ENCODE data around the gene AKAP11. TPM values are rescaled to one million over a fixed set of nuclear protein-coding genes. Genes with fewer than 3 reads are reported as not detected.

Gene AKAP11
- polyA plus RNA-seq, 6 donors from 2014 or later: 3.7 to 6.4 (median 5.2) TPM

GRCh38 chr13:42355491-42356183 is 83.7 kb downstream of the AKAP11 start:
- H3K9me3 Mint-ChIP-seq: peaks cover 0 to 5% (median 0%) of the 10 kb centered on the region in 7 donors
- ATAC-seq (ENCODE audit: low read depth in 2 of 2): no peak
- no peaks in the 10 kb centered on the region for H3K27me3 Mint-ChIP-seq
- peaks cover 0 to 7% (median 0%) of the 10 kb centered on the region in 3 donors for H3K4me1 Mint-ChIP-seq
- H3K36me3 Mint-ChIP-seq: peaks cover 0 to 5% of the 10 kb centered on the region in 2 donors
- H3K4me3 Mint-ChIP-seq: no peak overlapping the region
- no peak overlapping the region for H3K27ac Mint-ChIP-seq
- DNase-seq: no peak

- H3K4me3 Mint-ChIP-seq: no peak overlapping the region
- H3K36me3 Mint-ChIP-seq: peaks cover 0 to 5% of the 10 kb centered on the region in 2 donors
- H3K27ac Mint-ChIP-seq: no peak overlapping the region
- ATAC-seq (ENCODE audit: low read depth in 2 of 2) (no peak), DNase-seq (no peak)
- peaks cover 0 to 5% (median 0%) of the 10 kb centered on the region in 7 donors for H3K9me3 Mint-ChIP-seq
- no peaks in the 10 kb centered on the region for H3K27me3 Mint-ChIP-seq
- peaks cover 0 to 7% (median 0%) of the 10 kb centered on the region in 3 donors for H3K4me1 Mint-ChIP-seq
Measured at GRCh38 chr13:42356184-42356575, 84.2 kb downstream of the AKAP11 start.

GRCh38 chr13:42360046-42360574 is 88.2 kb downstream of the AKAP11 start:
- Mint-ChIP-seq H3K9me3 (peaks cover 0 to 5% (median 0%) of the 10 kb centered on the region in 7 donors), H3K4me3 (no peak overlapping the region), H3K27ac (peak overlapping the region in 2 of 6 donors; percentile 23 to 55), H3K27me3 (no peaks in the 10 kb centered on the region), H3K36me3 (peaks cover 0 to 5% of the 10 kb centered on the region in 2 donors), H3K4me1 (peaks cover 0 to under 1% (median 0%) of the 10 kb centered on the region in 3 donors)
- DNase-seq (no peak), ATAC-seq (ENCODE audit: low read depth in 2 of 2) (no peak)

DNA sequence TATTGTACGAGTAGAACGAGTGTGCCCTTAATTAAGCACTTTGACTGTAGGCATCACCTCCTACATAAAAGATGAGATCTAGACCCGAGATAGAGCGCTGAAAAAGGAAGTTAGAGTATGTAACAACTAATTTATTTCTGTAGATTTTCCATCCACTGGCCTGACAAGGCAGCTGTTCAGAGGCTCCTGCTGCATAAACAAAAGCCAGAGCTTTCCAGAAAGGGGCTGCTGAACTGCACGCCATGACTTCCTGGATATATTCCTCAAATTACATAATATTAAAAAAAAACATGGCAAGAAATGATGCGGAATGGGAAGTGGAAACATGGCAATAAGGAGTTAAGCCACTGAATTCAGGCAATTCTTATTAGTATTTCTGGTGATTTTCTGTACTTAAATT is 89.7 kb downstream of the AKAP11 start:
- no peaks in the 10 kb centered on the region for H3K9me3 Mint-ChIP-seq
- DNase-seq (no peak), ATAC-seq (ENCODE audit: low read depth in 2 of 2) (no peak)
- H3K27ac Mint-ChIP-seq: no peak overlapping the region
- H3K4me1 Mint-ChIP-seq: no peaks in the 10 kb centered on the region
- H3K36me3 Mint-ChIP-seq: no peaks in the 10 kb centered on the region
- H3K4me3 Mint-ChIP-seq: no peak overlapping the region
- no peaks in the 10 kb centered on the region for H3K27me3 Mint-ChIP-seq

GRCh38 chr13:42363941-42364612 is 92.1 kb downstream of the AKAP11 start:
- DNase-seq: no peak
- H3K27me3 Mint-ChIP-seq: no peaks in the 10 kb centered on the region

GRCh38 chr13:42364613-42365000 is 92.7 kb downstream of the AKAP11 start:
- ATAC-seq (ENCODE audit: low read depth in 2 of 2): no peak
- H3K27ac Mint-ChIP-seq: no peak overlapping the region
- H3K27me3 Mint-ChIP-seq: no peaks in the 10 kb centered on the region
- peaks cover 0 to 4% (median 4%) of the 10 kb centered on the region in 3 donors for H3K4me1 Mint-ChIP-seq
- H3K9me3 Mint-ChIP-seq: no peaks in the 10 kb centered on the region
- H3K36me3 Mint-ChIP-seq: no peaks in the 10 kb centered on the region
- no peak overlapping the region for H3K4me3 Mint-ChIP-seq
- no peak for DNase-seq

More at GRCh38 chr13:42363941-42364612, 92.1 kb downstream of the AKAP11 start:
- H3K4me1 Mint-ChIP-seq: peaks cover 0 to 4% (median 4%) of the 10 kb centered on the region in 3 donors
- no peak for ATAC-seq (ENCODE audit: low read depth in 2 of 2)
- H3K27ac Mint-ChIP-seq: no peak overlapping the region
- H3K9me3 Mint-ChIP-seq: no peaks in the 10 kb centered on the region
- H3K4me3 Mint-ChIP-seq: no peak overlapping the region
- H3K36me3 Mint-ChIP-seq: no peaks in the 10 kb centered on the region

- Mint-ChIP-seq H3K27me3 (no peaks in the 10 kb centered on the region), H3K9me3 (peaks cover 0 to 3% (median 0%) of the 10 kb centered on the region in 7 donors), H3K4me3 (no peak overlapping the region), H3K4me1 (peaks cover 0 to 8% (median 4%) of the 10 kb centered on the region in 3 donors), H3K27ac (no peak overlapping the region), H3K36me3 (no peaks in the 10 kb centered on the region)
- no peak for DNase-seq
- ATAC-seq (ENCODE audit: low read depth in 2 of 2): no peak
Measured at GRCh38 chr13:42367831-42368230, 95.9 kb downstream of the AKAP11 start.

DNA sequence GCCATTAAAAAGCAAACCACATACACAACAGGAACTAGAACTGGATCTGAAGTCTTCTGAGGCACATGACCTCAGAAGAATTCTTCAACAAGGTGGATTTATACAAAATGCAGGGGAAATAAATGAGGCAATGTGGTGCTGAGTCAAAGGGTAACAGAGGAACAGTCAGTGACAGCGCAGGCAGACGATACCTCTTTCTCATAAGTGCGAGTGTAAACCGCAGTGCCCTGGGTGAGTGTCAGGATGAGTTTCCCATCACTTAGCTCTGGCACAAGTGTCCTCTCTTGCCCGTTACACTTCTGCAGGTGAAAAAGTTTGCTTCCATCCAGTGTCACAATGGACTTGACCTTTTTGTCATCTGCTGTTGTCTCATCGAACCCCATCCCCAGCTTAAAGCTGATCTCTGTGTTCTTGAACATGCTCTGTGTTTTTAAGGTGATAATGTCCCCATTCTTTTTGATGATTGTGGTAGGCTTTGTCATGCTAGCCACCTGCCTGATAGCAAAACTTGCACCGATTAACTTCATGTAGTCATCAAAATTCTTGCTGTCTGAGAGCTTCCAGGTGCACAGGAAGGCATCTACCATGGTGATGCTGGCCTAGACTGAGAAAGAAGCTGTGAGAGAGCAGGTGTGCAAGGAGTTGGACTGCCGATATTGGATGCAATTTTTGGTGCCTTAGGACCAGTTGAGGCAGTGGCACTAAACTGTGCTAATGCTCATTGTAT is 97.3 kb downstream of the AKAP11 start:
- ATAC-seq (ENCODE audit: low read depth in 2 of 2): no peak
- Mint-ChIP-seq H3K4me1 (peaks cover 0 to 8% (median 4%) of the 10 kb centered on the region in 3 donors), H3K9me3 (peaks cover 0 to 3% (median 0%) of the 10 kb centered on the region in 7 donors), H3K4me3 (no peak overlapping the region), H3K27me3 (no peaks in the 10 kb centered on the region), H3K36me3 (no peaks in the 10 kb centered on the region), H3K27ac (peak overlapping the region in 2 of 6 donors; percentile 38 to 74)
- DNase-seq: no peak

DNA sequence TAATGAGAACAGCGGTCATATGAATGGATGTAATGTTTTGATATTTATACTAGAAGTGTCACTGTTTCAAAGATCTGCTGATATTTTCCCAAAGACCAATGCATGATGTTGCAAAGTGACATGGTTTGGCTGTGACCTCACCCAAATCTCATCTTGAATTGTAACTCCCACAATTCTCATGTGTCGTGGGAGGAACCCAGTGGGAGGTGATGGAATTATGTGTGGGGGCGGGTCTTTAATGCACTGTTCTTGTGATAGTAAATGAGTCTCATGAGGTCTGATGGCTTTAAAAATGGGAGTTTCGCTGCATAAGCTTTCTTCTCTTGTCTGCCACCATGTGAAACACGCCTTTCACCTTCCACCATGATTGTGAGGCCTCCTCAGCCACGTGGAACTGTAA is 98.3 kb downstream of the AKAP11 start:
- Mint-ChIP-seq H3K27ac (no peak overlapping the region), H3K27me3 (no peaks in the 10 kb centered on the region), H3K4me1 (peaks cover 0 to 8% (median 4%) of the 10 kb centered on the region in 3 donors), H3K9me3 (peaks cover 0 to 3% (median 0%) of the 10 kb centered on the region in 7 donors), H3K4me3 (no peak overlapping the region), H3K36me3 (no peaks in the 10 kb centered on the region)
- DNase-seq (no peak), ATAC-seq (ENCODE audit: low read depth in 2 of 2) (no peak)

Other genes with a start within 250 kb of the AKAP11 start
- under 1 TPM in 3 of 6 donors, not detected in 3; 0.03 to 0.05 (median 0.04) TPM for gene DGKH, start 223.5 kb upstream of the AKAP11 start, polyA plus RNA-seq (ENCODE audit: low read depth in 6 of 6)

Data from naive B cell (primary cell).